HG02943 (cell line): Measurements from ENCODE around the gene POLR2E.

Experiments used
- ATAC-seq: cut with Tn5 transposase; IDR thresholded peaks from one replicate; pipeline ENCODE4 v1.9.1; 2021; ENCODE audit warnings: mild to moderate bottlenecking, low read depth, moderate library complexity; ENCODE audit not compliant: unreplicated experiment

The POLR2E gene

DNA sequence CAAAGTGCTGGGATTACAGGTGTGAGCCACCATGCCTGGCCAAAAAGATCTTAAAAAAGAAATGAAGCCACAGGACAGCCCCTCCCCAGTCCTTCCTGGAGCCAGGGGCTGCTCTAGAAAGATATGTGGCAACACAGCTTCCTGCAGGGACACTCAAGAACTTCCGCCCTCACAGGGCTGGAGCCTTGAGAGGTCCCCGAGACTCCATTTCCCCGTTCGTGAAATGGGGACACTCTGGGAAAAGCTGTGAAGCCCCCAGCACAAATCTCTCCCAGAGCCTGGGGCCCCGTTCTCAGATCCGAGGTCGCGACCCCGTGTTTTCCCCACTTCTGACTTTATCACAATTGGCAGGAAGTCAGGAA is 6.1 kb upstream of the POLR2E start:
- ATAC-seq: no peak

DNA sequence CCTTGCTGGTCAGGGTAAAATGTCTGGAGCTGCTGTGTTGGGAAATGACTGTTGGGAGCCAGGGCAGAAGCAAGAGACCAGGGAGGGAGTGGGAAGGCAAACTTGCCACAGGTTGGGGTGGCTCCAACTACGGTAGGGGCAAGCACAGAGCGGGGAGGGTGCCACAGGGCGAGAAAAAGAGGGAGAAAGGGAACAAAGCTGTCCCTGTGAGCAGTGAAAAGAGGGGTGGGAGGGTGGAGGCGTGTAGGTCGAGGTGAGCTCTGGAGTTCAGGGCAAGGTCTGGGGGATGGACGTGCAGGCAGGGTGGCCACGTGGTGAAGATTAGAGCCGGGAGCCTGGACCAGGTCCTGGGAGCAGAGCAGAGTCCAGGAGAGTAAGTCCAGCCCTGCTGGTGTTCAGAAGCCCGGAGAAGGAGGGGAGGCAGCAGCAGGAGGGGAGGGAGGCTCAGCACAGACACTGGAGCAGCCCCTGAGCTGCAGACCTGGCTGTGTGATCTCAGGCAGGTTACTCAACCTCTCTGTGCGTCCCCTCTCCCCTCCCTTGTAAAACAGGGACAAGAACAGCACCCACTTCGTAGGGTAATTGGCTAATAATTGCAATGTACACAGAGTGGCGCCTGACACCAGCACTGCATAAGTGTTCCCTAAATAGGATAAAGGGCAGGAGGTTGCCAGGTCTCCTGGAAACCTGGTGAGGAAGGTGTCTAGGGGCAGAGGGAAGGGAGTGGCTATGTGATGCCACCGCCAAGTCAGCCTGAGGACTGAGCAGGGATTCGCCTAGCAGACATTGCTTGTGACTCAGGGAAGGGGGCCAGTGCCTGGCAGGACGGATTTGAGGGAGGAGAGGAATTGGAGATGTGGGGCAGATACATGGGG is 3.2 kb upstream of the POLR2E start:
- ATAC-seq: no peak

DNA sequence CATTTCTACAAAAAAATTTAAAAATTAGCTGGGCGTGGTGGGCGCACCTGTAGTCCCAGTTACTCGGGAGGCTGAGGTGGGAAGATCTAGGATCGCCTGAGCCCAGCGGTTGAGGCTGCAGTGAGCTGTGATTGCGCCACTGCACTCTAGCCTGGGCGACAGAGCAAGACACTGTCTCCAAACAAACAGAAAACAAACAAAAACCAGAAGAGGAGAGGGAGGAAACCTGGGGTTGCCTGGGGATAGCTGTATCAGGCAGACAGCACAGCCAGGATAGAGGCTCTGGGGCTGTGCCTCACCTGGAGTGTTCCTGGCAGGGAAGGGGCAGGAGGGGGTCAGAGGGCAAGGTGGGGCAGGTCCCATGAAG is 2.6 kb upstream of the POLR2E start:
- ATAC-seq: no peak

DNA sequence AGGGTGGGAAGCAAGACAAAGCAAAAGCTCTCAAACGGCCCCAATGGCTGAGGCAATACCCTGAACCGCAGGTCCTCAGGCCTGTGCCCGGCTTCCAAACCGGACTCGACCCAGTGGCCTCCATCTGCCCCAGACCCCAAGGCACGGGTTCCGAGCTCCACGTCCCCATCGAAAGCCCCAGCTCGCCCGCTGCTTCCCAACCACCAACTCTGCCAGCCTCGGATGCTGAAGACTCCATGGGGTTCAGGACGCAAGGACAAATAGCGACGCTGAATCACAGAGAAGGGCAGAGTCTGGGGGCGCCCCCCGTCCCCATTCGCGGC is 559 bp downstream of the POLR2E start:
- no peak for ATAC-seq

DNA sequence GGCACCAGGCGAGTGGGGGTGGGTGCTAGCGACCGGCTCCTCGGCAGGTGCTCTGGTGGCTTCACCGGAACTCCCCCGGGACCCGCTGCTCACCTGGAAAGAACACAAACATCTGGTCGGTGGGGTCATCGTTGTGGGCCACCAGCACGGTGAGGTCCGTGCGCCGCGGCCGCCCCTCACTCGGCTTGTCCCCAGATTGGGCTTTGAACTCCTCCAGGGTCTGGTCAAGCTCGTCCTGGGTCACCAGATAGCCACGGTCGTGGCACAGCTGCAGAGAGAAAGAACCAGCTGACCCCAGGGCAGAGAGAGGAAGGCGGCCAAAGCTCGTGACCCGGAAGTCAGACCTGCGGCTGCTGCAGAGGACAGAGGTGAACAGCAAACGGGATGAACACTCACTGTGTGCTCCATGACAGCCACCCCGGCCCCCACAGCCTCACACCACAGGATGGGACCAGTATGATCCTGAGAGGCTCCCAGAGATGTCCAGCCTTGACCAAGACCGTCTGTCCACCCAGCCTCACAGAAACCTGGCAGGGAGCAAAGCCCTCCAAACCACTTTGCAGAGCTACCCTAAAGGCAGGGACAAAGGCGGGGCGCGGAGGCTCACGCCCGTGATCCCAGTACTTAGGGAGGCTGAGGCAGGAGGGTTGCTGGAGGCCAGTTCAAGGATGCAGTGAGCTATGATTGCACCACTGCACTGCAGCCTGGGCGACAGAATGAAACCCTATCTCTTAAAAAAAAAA is 1.2 kb downstream of the POLR2E start:
- no peak for ATAC-seq

DNA sequence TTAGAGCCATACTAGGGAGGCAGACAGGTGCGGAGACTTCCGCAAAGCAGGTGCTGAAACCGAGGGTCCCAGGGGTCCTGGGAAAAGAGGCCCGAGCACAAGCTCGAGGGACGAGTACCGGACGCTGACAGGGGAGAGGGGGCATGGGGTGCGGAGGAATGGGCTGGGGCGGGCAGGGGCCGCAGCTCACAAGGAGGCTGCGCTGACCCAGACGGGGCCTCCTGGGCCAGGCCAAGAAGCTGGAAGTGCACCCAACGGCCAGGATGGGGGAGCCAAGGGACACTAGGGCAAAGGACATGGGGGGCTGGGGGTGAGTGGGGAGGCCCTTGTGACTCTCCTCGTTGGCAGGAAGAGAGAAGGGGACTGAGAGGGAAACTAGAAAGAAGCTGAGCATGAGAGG is 1.8 kb downstream of the POLR2E start:
- no peak for ATAC-seq

DNA sequence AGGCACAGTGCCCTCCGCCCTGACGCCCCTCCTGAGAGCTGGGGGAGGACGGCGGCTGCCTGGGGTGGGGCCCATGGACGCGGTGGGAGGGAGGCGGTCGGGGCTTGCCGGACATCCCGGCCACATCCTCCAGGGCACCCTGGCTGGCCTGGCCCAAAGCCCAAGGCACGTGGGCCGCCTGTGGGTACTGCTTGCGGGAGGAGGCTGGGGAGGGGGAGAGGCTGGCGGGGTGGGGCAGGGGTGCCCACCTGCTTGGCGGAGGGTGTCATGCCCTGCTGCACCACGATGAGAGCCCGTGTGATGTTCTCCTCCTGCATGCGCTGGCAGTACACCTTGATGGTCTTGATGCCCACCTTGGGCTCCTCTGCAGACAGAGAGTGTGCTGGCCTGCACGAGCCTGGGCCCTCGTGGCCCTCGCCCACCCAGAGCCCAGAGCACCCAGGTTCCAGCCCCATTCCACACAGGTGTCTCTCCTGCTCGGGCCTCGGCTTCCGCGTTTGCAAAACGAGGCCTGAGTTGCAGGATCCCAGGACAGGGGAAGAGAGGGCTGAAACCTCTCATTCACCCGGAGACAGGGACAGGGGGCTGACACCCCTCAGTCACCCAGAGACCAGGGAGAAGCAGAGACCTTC is 3.5 kb downstream of the POLR2E start:
- ATAC-seq: no peak

DNA sequence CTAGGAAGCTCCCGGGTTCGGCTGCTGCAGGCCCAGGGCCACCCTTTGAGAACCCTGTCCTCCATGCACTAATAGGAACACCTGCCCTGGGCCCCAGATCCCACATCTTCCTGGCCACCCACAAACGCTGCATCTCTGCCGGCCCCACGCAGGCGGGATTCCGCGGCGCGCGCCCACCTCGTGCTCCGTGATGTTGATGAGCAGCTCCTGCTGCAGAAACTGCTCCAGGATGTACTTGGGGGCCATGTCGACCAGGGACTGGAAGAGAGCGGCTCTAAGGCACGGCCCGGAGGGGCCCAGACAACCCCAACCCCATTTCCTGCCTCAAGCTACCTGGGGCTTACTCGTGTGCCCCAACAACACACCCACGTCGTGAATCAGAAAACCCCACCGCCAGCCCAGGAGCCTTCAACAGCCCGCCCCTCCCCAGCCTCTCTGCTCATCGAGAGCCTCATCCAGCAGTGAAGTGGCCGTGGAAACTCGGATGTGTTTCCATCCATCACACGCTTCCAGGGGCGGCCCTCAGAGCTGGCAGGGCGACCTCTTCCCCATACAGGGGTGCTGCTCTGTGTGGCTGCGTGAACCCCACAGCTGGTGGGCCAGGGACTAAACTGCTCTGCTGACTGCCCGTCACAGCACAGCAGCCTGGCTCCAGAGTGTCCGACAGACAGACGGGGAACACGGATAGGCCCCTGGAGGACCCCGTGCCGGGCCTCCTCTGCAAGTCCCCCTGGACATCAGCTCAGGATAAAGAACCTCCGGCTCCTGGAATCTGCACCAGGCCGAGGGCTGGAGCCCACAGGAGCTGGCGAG is 4.2 kb downstream of the POLR2E start:
- no peak for ATAC-seq

DNA sequence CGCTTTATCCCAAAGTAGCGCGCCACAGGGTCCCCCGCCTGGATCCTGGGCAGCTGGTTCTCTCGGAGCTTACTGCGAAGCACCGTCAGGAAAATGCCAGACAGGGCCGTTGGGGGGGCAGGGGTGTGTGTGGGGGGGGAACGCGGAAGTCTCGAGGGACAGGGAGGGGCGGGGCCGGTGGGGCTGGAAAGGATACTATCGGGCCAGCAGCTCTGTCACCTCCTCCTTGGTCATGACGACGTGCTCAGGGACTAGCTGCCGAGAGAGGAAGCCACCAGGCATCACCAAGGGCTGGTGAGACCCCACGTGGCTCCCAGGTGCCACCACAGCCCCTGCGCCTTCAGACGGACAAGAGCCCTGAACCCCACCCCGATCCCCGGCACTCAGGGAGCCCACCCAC is 5.3 kb downstream of the POLR2E start:
- ATAC-seq: no peak

DNA sequence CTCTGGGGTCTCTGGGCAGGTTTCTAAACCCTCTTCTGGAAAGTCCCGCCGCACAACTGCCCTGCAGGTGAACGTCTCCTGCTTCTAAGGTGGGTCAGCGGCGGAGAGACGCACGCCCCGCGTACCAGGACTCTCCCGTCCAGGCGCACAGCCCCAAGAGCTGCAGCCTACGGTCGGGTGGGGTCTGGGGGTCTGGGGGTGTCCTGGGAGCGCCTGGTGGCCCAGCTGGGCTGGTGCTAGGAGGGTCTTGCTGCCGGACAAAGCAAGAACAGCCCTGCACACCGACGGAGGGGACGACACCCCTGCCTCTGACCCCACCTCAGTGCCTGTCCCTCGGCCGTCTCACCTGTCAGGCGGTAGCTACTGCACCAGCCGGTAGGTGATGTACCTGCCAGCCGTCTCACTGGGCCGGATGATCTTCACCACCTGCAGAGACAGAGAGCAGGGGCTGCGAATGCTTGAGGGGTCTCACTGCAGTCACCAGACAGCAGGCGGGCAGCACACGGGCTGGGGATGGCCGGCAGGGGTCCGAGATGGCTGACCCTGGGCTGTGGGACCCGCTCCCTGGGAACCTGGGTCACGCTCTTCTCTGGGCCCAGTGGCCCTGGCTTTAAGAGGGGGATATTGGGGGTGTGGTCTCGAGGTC is 5.9 kb downstream of the POLR2E start:
- ATAC-seq: no peak

DNA sequence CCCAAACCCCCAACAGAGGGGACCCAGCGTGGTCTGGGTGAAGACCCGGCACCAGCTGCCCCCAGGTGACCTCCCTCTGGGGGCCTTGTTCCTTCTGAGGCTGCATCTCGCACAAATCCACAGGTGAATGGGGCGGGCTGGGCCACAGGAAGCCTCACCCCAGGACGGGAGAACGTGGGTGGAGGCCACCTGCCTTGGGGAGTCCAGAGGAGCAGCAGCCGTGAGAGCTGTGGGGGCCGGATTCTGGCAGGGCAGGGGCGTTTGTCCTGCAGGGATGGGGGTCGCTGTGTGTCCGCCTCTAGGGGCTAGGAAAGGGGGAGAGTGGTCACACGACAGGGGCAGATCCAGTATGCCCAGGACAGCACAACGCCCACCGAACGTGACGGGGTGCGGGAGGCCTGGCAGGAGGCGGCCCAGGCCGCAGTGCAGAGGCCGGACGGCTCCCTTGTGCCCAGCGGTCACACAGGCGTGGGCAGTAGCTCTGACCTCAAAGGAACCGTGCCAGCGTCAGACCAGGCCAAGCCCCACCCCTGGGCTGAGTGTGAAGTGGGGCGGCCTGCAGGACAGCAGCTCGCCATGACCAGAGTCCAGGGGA is 6.7 kb downstream of the POLR2E start:
- no peak for ATAC-seq

DNA sequence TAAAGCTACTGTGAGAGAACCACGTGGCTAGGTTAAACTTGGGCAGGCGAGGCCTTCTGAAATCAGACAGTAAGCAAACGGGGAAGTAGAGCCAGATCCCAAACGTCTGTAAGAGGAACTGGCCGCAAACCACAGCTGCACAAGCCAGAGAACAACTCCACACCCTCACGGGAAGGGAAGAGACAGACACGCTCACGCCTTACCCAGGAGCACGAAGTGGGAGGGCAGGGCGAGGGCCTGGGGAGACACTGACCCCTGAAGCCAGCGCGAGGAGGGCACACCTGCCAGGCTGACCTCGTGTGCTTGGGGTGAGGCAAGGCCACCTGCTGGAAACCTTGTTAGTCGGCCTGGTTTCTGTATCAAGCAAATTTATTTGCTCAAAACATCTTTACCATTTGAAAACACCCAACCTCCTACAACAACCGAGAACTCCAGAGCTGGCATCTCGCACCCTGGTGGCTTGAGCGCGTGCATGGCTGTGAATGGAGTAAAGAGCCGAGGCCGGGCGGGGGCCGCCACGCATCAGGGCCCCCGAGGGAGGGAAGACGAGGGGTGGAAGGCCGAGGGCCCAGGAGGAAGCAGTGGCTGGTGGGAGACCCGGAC is 7.3 kb downstream of the POLR2E start:
- no peak for ATAC-seq

DNA sequence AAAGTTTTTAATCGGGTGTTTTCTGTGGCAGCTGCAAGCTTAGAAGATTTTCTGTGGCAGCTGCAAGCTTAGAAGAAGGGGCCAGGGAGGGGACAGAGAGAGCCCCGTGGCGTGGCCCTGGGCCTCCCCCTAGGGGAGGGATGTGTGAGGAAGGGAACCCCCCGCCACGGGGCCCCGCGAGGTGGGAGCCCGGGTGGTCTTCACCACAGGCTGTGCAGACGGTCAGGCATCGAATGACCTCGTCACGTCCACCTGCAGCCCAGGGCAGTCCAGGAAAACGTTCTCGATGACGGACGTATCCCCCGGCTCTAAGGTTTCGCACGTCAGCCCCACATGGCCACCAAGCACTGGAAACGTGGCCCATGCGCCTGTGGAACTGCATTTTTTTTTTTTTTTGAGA is 8.6 kb downstream of the POLR2E start:
- no peak for ATAC-seq

DNA sequence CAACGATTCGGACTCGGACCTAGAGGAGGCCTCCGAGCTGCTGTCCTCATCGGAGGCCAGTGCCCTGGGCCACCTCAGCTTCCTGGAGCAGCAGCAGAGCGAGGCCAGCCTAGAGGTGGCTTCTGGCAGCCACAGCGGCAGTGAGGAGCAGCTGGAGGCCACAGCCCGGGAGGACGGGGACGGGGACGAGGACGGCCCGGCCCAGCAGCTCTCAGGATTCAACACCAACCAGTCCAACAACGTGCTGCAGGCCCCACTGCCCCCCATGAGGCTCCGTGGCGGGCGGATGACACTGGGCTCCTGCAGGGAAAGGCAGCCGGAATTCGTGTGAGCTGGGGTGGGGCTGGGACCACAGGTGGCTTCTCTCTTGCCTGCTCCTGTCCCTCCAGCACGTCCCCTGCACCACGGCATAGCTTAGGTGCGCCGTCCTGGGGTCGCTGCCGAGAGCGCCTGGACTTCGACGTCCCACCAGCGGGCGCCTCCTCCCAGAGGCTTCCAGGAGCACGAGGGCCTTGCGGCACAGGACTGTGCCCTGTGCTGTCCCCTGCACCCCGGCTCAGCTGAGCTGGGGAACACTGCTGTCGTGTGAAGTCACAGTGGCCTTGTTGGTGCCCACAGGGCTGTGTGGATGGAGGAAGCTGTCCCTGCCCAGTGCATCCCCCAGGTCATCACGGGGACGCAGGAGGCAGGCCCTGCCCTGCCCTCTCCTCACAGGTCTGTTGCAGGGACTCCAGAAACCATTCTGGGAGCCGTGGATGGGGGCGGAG is 9.3 kb downstream of the POLR2E start:
- ATAC-seq: no peak

DNA sequence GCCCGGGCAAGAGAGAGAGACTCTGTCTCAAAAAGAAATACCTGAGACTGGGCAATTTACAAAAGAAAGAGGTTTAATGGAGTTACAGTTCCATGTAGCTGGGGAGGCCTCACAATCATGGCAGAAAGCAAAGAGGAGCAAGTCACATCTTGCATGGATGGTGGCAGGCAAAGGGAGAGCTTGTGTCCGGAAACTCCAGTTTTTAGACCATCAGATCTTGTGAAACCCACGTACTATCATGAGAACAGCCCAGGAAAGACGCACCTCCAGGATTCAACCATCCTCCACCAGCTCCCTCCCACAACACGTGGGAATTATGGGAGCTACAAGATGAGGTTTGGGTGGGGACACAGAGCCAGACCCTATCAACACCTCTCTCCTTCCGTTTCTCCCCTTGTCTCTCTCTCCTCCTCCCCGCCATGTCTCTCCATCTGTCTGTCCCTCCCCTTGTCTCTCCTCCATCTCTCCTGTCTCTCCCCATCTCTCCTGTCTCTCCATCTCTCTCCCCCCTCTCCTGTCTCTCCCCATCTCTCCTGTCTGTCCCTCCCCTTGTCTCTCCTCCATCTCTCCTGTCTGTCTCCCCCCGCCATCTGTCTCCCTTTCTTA is 10.0 kb downstream of the POLR2E start:
- no peak for ATAC-seq

DNA sequence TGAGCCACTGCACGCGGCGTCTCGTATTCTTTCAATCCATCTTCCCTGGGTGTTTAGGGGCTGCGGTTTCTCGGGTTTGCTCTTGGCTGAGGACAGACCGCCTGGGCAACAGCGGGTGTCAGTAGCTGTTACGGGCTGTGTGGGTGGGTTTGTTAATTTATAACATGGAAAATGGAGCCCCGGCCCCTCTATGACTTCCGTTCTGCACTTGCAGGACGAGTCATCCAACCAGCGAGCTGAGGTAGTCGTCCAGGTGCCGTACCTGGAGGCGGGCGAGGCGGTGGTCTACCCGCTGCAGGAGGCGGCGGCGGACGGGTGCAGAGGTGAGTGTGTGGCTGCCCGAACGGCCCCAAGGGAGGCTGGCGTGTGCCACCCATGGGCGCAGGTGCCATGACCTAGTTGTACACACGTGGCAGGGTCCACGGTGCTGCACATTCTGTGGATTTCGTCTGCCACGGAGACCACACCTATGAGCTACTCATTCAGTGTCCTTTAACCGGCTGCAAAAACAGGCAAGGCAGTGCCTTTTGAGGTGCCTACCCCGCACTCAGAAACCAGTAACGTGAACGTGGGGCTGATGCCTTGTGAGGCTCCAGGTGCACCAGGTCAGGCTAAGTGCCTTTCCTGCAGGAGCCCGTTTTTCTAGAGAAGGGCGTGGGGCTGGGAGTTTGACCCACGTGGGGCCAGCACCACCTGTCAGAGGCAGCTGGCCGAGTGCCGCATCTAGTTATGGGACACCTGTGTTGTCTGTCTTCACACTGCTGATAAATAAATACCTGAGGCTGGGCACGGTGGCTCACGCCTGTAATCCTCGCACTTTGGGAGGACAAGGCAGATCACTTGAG is 10.9 kb downstream of the POLR2E start:
- no peak for ATAC-seq

DNA sequence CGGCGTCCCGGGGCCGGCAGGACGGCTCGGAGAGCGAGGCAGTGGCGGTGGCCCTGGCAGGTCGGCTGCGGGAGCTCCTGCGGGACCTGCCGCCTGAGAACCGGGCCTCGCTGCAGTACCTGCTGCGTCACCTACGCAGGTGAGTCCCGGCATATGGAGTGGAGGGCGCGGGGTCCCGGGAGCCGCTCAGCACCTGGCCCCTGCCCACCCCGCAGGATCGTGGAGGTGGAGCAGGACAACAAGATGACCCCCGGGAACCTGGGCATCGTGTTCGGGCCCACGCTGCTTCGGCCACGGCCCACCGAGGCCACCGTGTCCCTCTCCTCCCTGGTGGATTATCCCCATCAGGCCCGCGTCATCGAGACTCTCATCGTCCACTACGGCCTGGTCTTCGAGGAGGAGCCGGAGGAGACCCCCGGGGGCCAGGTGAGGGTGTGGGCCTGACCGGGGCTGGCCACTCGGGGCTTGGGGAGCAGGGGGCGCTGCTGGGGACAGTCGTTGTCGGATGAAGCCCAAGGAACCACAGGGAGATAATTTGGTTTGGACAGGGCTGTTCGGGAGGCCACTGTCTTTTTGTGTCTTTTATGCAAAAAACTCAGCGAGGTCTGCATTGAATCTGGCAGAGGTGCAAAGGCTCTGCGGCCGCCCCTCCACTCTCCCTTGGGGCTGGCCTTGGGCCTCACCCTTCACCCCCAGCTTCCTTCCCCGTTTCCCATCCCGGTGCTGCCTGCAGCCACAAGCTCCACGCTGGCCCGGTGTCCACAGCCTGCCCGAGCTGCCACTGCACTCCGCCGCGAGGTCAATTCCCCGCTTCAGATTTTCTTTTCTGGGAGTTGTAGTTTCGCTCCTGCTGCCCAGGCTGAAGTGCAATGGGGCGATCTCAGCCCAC is 12.0 kb downstream of the POLR2E start:
- ATAC-seq: no peak
